Lower leg skin (tissue), 3 donors: ENCODE measurements around the gene SOX6.

Source experiments
- CTCF ChIP-seq, 3 donors: fragments of 450-650 bp; IDR thresholded peaks; one replicate each; pipeline ENCODE4 v1.5.1; 2016; ENCODE audit warnings: antibody characterized with exemption in 3 of 3, mild to moderate bottlenecking in 3 of 3, moderate library complexity in 2 of 3
- POLR2A ChIP-seq, 2 donors: fragments of 450-650 bp; IDR thresholded peaks; one replicate each; pipeline ENCODE4 v1.6.1; 2016 to 2017; ENCODE audit warnings: antibody characterized with exemption in 2 of 2, mild to moderate bottlenecking in 1 of 2, moderate library complexity in 1 of 2

GRCh38 chr11:15918212-15918611, 438.1 kb downstream of the SOX6 start:
- TF ChIP-seq CTCF (IDR thresholded peaks at IDR 0.05) = no peak
- TF ChIP-seq POLR2A (IDR thresholded peaks at IDR 0.05) = no peak
